GM21528 (cell line): ENCODE data around the gene ALPP.
"Not testable (repeated sequence)": the region's sequence is repeated elsewhere in the genome, so short reads cannot be mapped to it uniquely, and the experiment has no call there.

ENCODE experiments used
- ATAC-seq: cut with Tn5 transposase; IDR thresholded peaks from one replicate; pipeline ENCODE4 v1.9.1; 2021; ENCODE audit warnings: mild to moderate bottlenecking, moderate library complexity; ENCODE audit not compliant: unreplicated experiment, low FRiP score

Gene ALPP

GRCh38 chr2:232378735-232379151, at the start of gene ALPP:
Gene ALPP, plus strand, starts transcription at chr2:232378751. Its CDS starts 52 bp downstream, at chr2:232378803.
- not testable (repeated sequence) for ATAC-seq

GRCh38 chr2:232329716-232330067, 48.9 kb upstream of the ALPP start:
- no peak for ATAC-seq

GRCh38 chr2:232330068-232330999, 48.2 kb upstream of the ALPP start:
- no peak for ATAC-seq

GRCh38 chr2:232331061-232331460, 47.5 kb upstream of the ALPP start:
- not testable (repeated sequence) for ATAC-seq

GRCh38 chr2:232331641-232332040, 46.9 kb upstream of the ALPP start:
- not testable (repeated sequence) for ATAC-seq

GRCh38 chr2:232332244-232332939, 46.2 kb upstream of the ALPP start:
- ATAC-seq = not testable (repeated sequence)

- no peak for ATAC-seq
Observed at GRCh38 chr2:232332940-232333259, 45.7 kb upstream of the ALPP start.

GRCh38 chr2:232333361-232334135, 45.0 kb upstream of the ALPP start:
- no peak for ATAC-seq

GRCh38 chr2:232334136-232334884, 44.2 kb upstream of the ALPP start:
- not testable (repeated sequence) for ATAC-seq

GRCh38 chr2:232334885-232335205, 43.7 kb upstream of the ALPP start:
- not testable (repeated sequence) for ATAC-seq

- not testable (repeated sequence) for ATAC-seq
Observed at GRCh38 chr2:232335206-232335858, 43.2 kb upstream of the ALPP start.

- no peak for ATAC-seq
Observed at GRCh38 chr2:232335859-232336215, 42.7 kb upstream of the ALPP start.

- ATAC-seq = no peak
Observed at GRCh38 chr2:232336241-232336736, 42.3 kb upstream of the ALPP start.

GRCh38 chr2:232336981-232337720, 41.4 kb upstream of the ALPP start:
- ATAC-seq = no peak

GRCh38 chr2:232338094-232338758, 40.3 kb upstream of the ALPP start:
- ATAC-seq = not testable (repeated sequence)

- ATAC-seq = no peak
Observed at GRCh38 chr2:232338759-232339106, 39.8 kb upstream of the ALPP start.

- ATAC-seq = no peak
Observed at GRCh38 chr2:232339121-232340081, 39.1 kb upstream of the ALPP start.
